Mesenteric fat pad (tissue), 1 donor: ENCODE data around the gene CLN5. TPM values are rescaled to one million over a fixed set of nuclear protein-coding genes. Genes with fewer than 3 reads are reported as not detected.
A peak's percentile ranks its signal among the peaks of the same experiment; 100 is the strongest.
"Not testable (repeated sequence)": the region's sequence is repeated elsewhere in the genome, so short reads cannot be mapped to it uniquely, and the experiment has no call there.

Source experiments
- DNase-seq: peaks from one replicate; pipeline ENCODE4 v3.0.0-alpha.2; 2020; ENCODE audit warnings: low spot score
- long read RNA-seq: library from polyadenylated mRNA; unstranded; transcript quantifications from one replicate; pipeline ENCODE4 v2.0.0, GENCODE V29; 2020
- total RNA-seq: library from RNA; stranded (reverse); fragmentation: NEBNext Ultra II Directional; extraction: Animal tissue kit (Norgen Biotek cat#: 25700); gene quantifications from one replicate; pipeline ENCODE4 v1.2.1, GENCODE V29; 2021
- donor health status: DM: yes; HTN: yes; CAD: no.

Gene CLN5
- total RNA-seq: 27.2 TPM
- long read RNA-seq, full-length matches to known transcripts: 85 of 91 reads
- long read RNA-seq, partial matches to known transcripts: 2 of 91 reads
- long read RNA-seq, other reads (novel, unspliced or antisense): 4 of 91 reads

- DNase-seq: peak; percentile 99
Measured at GRCh38 chr13:76991796-76992547, at the start of gene CLN5. CLN5 (plus strand) TSS chr13:76992081; CDS start chr13:76992099, 18 bp downstream.

- no peak for DNase-seq
Measured at GRCh38 chr13:76942363-76942762, 49.5 kb upstream of the CLN5 start.

- DNase-seq: no peak
Measured at GRCh38 chr13:76943646-76944045, 48.2 kb upstream of the CLN5 start.

- no peak for DNase-seq
Measured at GRCh38 chr13:76944456-76944855, 47.4 kb upstream of the CLN5 start.

DNA sequence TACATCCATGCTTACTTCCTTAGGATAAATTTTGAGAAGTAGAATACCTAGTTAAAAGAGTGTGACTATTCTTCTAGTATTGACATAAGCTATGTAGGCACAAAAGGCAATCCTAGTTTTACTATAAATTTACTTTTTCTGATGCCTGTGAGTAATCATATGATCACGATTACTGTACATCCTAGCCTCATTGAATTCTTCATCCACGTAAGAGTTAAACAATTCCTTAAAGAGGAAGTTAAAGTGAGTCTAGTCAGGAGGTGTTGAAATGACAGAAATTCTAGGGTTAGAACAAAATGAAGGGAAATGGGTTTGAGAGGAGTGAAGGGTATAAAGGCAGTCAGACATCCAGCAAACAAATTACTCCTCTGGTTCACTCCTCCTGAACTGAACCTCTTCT lies 43.7 kb upstream of the CLN5 start, which contains the start of gene ACOD1:
Gene ACOD1 (plus strand): TSS at position 363 of the 400 bp plus-strand sequence. CDS start 48 bp downstream, outside the sequence.
- DNase-seq: no peak

- DNase-seq: no peak
Measured at GRCh38 chr13:76950101-76950500, 41.8 kb upstream of the CLN5 start.

DNA sequence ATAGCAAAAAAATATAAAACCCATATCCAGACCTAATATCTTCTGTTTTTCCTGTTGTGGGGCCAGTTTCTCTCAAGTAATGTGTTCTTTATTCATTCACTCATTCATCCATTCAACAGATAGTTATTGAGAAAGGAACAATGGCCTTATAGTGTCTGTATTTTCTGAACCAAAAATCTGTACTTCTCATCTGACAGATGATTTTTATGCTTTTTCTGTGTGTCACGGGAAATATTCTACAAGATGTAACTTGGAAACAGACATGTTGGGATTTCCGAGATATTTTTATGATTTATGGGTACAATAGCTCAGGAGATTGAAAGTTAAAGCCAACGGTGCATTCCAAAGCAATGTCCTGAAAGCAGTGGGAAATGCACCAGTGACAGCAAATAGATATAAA lies 37.9 kb upstream of the CLN5 start:
- DNase-seq: no peak

GRCh38 chr13:76954538-76954937 lies 37.3 kb upstream of the CLN5 start:
- no peak for DNase-seq

DNA sequence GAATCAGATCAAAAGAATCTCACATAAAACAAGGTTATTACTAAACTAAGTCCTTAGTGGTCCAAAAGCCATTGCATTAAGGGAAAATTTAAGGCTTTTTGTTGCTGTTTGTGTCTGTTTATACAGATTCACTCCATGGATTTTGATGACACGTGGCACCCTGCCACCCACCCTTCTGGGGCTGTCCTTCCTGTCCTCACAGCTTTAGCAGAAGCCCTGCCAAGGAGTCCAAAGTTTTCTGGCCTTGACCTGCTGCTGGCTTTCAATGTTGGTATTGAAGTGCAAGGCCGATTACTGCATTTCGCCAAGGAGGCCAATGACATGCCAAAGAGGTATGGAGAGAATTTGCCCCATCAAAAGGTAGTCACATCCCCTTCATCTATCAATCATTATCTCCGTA lies 36.7 kb upstream of the CLN5 start:
- no peak for DNase-seq

DNA sequence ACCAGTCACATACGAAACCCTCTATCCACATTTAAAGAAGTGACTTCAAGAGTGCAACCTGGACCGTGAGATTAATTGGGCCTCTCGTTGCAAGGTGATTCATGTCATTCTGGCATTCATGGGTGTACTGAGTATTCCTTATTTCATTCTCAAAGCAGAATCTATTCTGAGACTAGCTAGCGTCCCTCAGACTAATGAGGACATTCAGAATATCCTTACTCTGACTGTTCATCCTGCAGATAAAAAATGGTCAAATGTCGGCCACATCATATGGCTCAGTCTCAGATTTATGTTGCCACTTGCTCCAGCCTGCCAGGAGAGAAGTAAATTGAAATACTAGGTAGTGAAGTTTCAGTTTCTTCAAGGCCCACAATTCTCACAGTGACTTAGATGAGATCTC lies 36.2 kb upstream of the CLN5 start:
- DNase-seq: no peak

GRCh38 chr13:76958841-76959432 lies 32.9 kb upstream of the CLN5 start:
- DNase-seq: no peak

- DNase-seq: not testable (repeated sequence)
Measured at GRCh38 chr13:76959734-76960133, 32.1 kb upstream of the CLN5 start.

DNA sequence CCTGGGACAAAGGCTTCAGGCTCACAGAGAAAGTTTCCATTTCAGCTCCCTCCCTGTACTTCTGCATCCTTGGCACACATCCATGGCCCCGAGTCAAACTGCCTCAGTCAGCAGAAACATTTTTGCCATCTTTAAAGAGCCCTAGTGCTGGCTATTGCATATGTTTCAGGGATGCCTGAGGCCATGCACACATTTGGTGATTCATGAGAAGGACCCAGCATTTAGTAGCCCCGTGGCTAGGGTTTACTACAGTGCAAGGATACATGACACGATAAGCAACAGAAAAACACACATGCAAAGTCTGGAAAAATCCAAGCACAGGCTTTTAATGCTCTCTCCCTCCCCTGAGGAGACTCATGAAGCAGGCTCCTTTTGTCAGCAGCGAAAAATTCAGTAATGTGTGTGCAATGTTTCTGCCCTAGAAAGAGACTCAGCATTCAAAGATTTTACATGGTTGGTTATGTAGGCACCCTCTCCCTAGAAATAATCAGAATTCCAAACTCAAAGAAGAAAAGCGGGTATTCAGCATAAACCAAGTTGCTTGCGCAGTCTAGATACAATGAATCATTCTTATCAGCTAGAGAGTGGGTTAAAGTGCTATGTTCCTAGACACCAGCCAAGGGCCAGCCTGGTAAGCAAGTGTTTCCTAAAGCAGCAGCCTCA lies 26.0 kb upstream of the CLN5 start:
- DNase-seq: no peak

DNA sequence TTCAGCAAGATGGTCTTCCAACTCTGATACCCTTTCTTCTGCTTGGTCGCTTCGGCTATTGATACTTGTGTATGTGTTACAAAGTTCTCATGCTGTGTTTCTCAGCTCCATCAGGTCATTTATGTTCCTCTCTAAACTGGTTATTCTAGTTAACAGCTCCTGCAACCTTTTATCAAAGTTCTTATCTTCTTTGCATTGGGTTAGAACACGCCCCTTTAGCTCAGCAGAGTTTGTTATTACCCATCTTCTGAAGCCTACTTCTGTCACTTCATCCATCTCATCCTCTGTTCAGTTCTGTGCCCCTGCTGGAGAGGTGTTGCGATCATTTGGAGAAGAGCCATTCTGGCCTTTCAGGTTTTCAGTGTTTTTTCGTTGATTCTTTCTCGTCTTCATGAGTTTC lies 24.9 kb upstream of the CLN5 start:
- no peak for DNase-seq

DNA sequence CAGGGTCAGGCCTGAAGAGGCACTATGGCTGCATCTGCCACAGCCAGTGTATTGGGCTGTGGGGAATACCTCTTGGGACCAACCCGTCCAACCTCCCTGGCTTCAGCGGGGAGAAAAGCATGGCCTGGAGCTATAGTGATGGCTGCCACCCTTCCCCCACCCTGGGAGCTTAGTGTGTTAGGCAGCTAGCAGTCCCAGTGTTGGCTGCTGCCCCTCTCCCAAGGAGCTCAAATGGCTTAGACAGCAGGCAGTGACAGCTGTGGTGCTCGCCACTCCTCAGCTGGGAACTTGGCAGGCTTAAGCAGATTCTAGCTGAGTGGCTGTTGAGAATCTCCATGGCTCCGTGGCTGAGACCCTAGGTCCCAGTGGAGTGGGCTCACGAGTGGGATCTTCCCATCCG lies 23.8 kb upstream of the CLN5 start:
- no peak for DNase-seq

DNA sequence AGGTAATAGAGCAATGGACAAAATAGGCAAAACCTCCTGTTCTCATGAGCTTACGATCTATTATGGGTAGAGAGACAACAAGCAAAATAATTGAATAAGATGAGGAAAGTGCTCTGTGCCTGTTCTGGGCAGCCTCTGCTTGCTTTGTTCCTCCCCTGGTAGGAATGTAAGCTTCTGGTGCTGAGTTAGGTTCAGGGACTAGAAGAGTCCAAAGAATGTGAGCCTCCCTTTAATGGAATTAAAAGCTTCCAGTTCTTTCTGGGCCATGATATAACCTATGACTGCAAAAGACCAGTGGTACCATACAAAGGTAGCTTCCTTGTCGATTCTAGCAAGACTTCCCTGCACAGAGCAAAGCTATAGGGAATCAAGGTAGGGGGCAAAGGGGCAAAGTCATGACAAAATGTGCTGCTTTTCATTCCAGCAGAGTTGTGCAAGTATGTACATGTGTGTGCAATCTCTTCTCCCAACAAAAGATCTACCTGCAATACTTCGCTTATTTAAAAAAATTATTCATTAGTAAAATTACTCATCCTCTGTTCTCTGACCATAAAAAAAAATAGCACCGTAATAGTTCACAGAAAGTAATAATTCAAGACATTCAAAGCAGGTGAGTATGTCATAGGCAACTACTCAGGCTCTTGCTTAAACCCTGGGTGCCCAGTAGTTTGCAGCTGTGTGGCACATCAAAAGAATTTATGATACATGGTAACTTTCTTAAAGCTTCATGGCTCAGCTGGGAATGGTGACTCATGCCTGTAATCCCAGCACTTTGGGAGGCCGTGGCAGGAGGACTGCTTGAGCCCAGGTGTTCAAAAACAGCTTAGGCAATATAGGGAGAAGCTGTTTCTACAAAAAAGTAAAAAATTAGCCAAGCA lies 22.2 kb upstream of the CLN5 start:
- no peak for DNase-seq

- DNase-seq: no peak
Measured at GRCh38 chr13:76971215-76971614, 20.7 kb upstream of the CLN5 start.

DNA sequence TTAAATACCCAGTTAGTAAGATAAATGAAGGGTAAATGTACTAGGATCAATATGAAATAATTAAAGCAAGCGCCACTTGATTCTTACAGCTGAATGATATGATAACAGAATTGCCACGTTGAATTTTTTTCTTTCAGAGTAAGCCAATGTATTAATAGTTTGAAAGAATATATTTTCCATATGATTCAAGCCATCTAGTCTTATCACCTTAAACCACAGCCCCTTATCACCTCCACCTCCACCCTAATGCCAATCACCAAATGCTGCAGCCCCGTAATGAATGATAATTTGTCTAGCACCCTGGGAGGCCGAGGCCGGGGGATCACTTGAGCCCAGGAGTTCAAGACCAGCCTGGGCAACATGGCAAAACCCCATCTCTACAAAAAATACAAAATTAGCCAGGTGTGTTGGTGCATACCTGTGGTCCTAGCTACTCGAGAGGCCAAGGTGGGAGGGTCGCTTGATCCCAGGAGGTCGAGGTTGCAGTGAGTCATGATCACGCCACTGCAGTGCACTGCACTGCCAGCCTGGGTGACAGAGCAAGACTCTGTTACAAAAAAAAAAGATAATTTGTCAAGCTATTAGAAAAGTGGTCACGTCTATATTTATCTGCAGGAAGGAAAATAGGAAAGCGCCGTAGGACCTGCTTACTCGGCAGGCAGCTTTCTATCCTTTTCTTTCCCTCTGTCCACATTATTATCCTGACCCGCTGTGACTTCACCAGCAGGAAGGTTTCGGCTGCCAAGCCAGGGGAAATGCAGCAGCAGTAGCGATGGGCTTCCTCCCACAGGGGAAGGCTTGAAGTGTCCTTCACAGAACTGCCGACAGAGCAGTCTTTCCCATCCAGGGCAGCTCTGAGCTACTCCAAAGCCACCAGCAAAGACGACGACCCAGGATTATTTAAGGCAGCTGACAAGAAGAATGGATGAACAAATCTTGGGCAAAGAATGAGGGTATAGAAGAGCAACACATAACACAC lies 19.7 kb upstream of the CLN5 start:
- no peak for DNase-seq

GRCh38 chr13:76973920-76974617 lies 17.8 kb upstream of the CLN5 start:
- DNase-seq: no peak
